Pancreas (tissue), 10 donors: Measurements from ENCODE around the gene PTGES2. TPM values are rescaled to one million over a fixed set of nuclear protein-coding genes. Genes with fewer than 3 reads are reported as not detected.

ENCODE experiments used
- ATAC-seq, 4 donors: fragments of 200-7000 bp; cut with Tn5 transposase; one replicate each; pipeline versions ENCODE4 v1.8.0 to v1.9.1; 2020; ENCODE audit warnings: mild to moderate bottlenecking in 4 of 4, moderate library complexity in 4 of 4
- DNase-seq, 6 donors: peaks; one replicate each; pipeline ENCODE4 v3.0.0-alpha.2; 2020
- FAIRE-seq: peaks from 2 replicates; lab custom pipeline; 2012; peaks lifted over from hg19 to GRCh38; lab: Jason Lieb, UNC
- H3K27ac ChIP-seq, 4 donors: fragments of 200-600 bp; sonication (generic); 1 replicate in 3 of 4; 2 replicates in 1 of 4; pipeline versions ENCODE4 v1.5.0 to v1.8.0; 2020
- H3K27me3 ChIP-seq, 4 donors: fragments of 200-600 bp; one replicate each; pipeline ENCODE4 v1.8.0; 2021
- H3K36me3 ChIP-seq, 3 donors: fragments of 200-600 bp; sonication (generic) in 1 of 3; one replicate each; pipeline versions ENCODE4 v1.5.0 to v1.8.0; 2020 to 2021
- H3K4me1 ChIP-seq, 3 donors: fragments of 200-600 bp; one replicate each; pipeline ENCODE4 v1.8.0; 2021
- H3K4me3 ChIP-seq, 4 donors: fragments of 200-600 bp; sonication (generic) in 2 of 4; one replicate each; pipeline versions ENCODE4 v1.5.0 to v1.8.0; 2020 to 2021
- H3K9me3 ChIP-seq, 4 donors: fragments of 200-600 bp; one replicate each; pipeline ENCODE4 v1.8.0; 2021
- CTCF ChIP-seq, 4 donors: fragments of 200-600 bp; sonication (generic) in 3 of 4; IDR thresholded peaks; one replicate each; pipeline versions ENCODE4 v1.5.0 to v1.8.0; 2021; ENCODE audit warnings: antibody characterized with exemption in 4 of 4
- WGBS, 2 donors: extraction: QIAGEN DNeasy Blood & Tissue Kit; methylation state at CpG; one replicate each; pipeline ENCODE4 v1.1.7; 2013; 5-methylcytosine and 5-hydroxymethylcytosine counted together
- intact Hi-C, 3 donors: fragments of 100-400 bp; cut with DNase I; formaldehyde crosslinking; loops; one replicate each; pipeline versions ENCODE4 v1.11.1 to v1.14.2; 2022
- polyA plus RNA-seq, 2 donors: library from polyadenylated mRNA; stranded (reverse); fragments of 200-250 nt; gene quantifications; one replicate each; pipeline ENCODE4 v1.2.3, GENCODE V29; 2013
- total RNA-seq, 6 donors: library from RNA; stranded (reverse); fragmentation: NEBNext Ultra II Directional in 4 of 6; extraction: Animal tissue kit (Norgen Biotek cat#: 25700) in 4 of 6; gene quantifications; one replicate each; pipeline versions ENCODE4 v1.2.1 to v1.2.4, GENCODE V29; 2021 to 2023
- donor health status: healthy with polysubstance abuse.
- donor health status: DM: no; HTN: no; CAD: no; lungs with moderate emphysema.
- donor health status: DM: no; HTN: no; CAD: no.
- donor health status: control.
- donor health status: control.
- donor health status: Bipolar disorder and iron deficiency.
- donor health status: DM: yes; HTN: yes; CAD: no.
- donor health status: DM: no; HTN: no; CAD: no.
- donor health status: DM: no; HTN: no; CAD: no.
- donor health status: DM: yes; HTN: yes; CAD: no.

The PTGES2 gene
- total and polyA plus RNA-seq, 8 donors: 25.4 to 78.5 (median 38.4) TPM

- Histone ChIP-seq H3K4me1 (peaks cover 3 to 24% (median 15%) of the 10 kb centered on the region in 3 donors), H3K27me3 (no peaks in the 10 kb centered on the region), H3K27ac (peak overlapping the region; percentile 59 to 82 (median 78)), H3K4me3 (no peak overlapping the region), H3K36me3 (peaks cover 0 to 25% (median 12%) of the 10 kb centered on the region in 3 donors), H3K9me3 (no peaks in the 10 kb centered on the region)
- FAIRE-seq (no peak), ATAC-seq (peak; percentile 31 to 56 (median 47)), DNase-seq (peak; percentile 67 to 91 (median 84))
- 24 to 31% methylated on average over 15 of the region's 15 CpGs for WGBS, 2 donors
- no peak for TF ChIP-seq CTCF (IDR thresholded peaks at IDR 0.05)
- intact Hi-C loops: loop anchor here in 2 of 3 donors (5.0 kb wide), 1 partner anchor 177 kb away; no protein-coding TSS in a partner anchor
Observed at GRCh38 chr9:128118971-128119665, 8.4 kb downstream of the PTGES2 start.

GRCh38 chr9:128118472-128118857 is 9.1 kb downstream of the PTGES2 start:
- no peaks in the 10 kb centered on the region for H3K9me3 ChIP-seq
- peaks cover 0 to 19% (median 12%) of the 10 kb centered on the region in 3 donors for H3K36me3 ChIP-seq
- FAIRE-seq (no peak), DNase-seq (peak in 2 of 6 donors; percentile 8 to 16), ATAC-seq (no peak)
- intact Hi-C loops: loop anchor here in 2 of 3 donors (5.0 kb wide), 1 partner anchor 176 kb away; no protein-coding TSS in a partner anchor
- no peak for TF ChIP-seq CTCF (IDR thresholded peaks at IDR 0.05)
- 36 to 48% methylated on average over 3 of the region's 3 CpGs for WGBS, 2 donors
- no peak overlapping the region for H3K27ac ChIP-seq
- no peaks in the 10 kb centered on the region for H3K27me3 ChIP-seq
- no peak overlapping the region for H3K4me3 ChIP-seq
- H3K4me1 ChIP-seq: peaks cover 3 to 24% (median 15%) of the 10 kb centered on the region in 3 donors

- no peak overlapping the region for H3K4me3 ChIP-seq
- no peaks in the 10 kb centered on the region for H3K9me3 ChIP-seq
- no peaks in the 10 kb centered on the region for H3K27me3 ChIP-seq
- no peak overlapping the region for H3K27ac ChIP-seq
- peak; percentile 100 for TF ChIP-seq CTCF (IDR thresholded peaks at IDR 0.05)
- peaks cover 3 to 24% (median 15%) of the 10 kb centered on the region in 3 donors for H3K4me1 ChIP-seq
- DNase-seq: peak; percentile 88 to 100 (median 96)
- FAIRE-seq: no peak
- 17 to 20% methylated on average over 27 of the region's 27 CpGs for WGBS, 2 donors
- H3K36me3 ChIP-seq: peaks cover 0 to 13% (median 6%) of the 10 kb centered on the region in 3 donors
- peak; percentile 46 to 74 (median 68) for ATAC-seq
- intact Hi-C loops: loop anchor here in 2 of 3 donors (5.0 kb wide), 1 partner anchor 176 kb away; no protein-coding TSS in a partner anchor
Observed at GRCh38 chr9:128117613-128118471, 9.7 kb downstream of the PTGES2 start.

- peaks cover 3 to 24% (median 15%) of the 10 kb centered on the region in 3 donors for H3K4me1 ChIP-seq
- no peaks in the 10 kb centered on the region for H3K27me3 ChIP-seq
- ATAC-seq (no peak), FAIRE-seq (no peak), DNase-seq (peak in 4 of 6 donors; percentile 19 to 62 (median 30))
- intact Hi-C loops: loop anchor here in 2 of 3 donors (5.0 kb wide), 1 partner anchor 174 kb away; no protein-coding TSS in a partner anchor
- peak overlapping the region in 2 of 4 donors; percentile 92 for H3K27ac ChIP-seq
- no peaks in the 10 kb centered on the region for H3K36me3 ChIP-seq
- no peak overlapping the region for H3K4me3 ChIP-seq
- TF ChIP-seq CTCF (IDR thresholded peaks at IDR 0.05): no peak
- H3K9me3 ChIP-seq: no peaks in the 10 kb centered on the region
- WGBS, 2 donors: 84 to 86% methylated on average over 16 of the region's 16 CpGs
Observed at GRCh38 chr9:128116104-128117083, 11.1 kb downstream of the PTGES2 start.
